OCI-LY7 (cell line): ENCODE measurements around the gene MOBP.

Experiments used
- EZH2phosphoT487 ChIP-seq: fragments of 200-600 bp; sonication (generic); IDR thresholded peaks from 2 replicates; pipeline ENCODE4 v1.6.1; 2018; ENCODE audit warnings: low read depth, borderline replicate concordance, mild to moderate bottlenecking, mixed run types, antibody characterized with exemption, low read length, moderate library complexity, mixed read lengths
- TF ChIP-seq, protein P1 (sequence below): fragments of 200-600 bp; sonication (generic); conservative IDR thresholded peaks from 2 replicates; pipeline ENCODE4 v1.5.1; 2014; ENCODE audit warnings: mild to moderate bottlenecking, antibody characterized with exemption, low read length, moderate library complexity, mixed read lengths

DNA sequence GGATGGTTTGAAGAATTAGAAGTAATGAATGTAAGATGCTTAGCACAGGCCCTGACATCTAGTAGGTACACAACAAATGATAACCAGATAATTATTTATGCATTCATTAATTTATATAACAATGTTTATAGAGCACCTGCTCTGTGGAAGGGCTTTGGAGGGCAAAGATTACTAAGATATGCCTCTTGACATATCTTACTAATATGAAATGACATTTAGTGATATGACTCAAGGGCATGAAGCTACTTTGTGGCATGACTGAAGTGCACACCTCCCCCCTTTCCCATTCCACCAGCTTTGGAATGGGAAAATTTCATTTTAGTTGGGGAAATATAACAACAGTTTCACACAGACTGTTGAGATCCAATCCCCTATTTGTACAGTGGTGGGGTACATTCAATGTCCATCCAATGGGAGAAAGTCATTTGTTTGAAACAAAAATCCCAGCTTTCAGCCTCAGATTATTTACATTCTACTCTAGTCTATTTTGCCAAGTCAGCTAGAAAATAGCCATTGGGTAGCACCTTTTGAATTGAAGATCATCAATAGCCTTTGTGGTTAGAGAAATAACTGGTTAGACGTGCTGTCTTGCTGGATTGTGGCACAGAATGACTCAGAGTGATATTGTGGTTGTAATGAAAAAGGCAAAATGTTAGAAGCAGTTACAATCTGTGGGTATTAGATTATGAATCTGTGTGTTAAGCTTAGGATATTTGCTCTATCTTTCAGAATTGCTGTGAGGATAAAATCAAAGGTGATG is 72.9 kb downstream of the MOBP start:
- TF ChIP-seq, protein P1, sequence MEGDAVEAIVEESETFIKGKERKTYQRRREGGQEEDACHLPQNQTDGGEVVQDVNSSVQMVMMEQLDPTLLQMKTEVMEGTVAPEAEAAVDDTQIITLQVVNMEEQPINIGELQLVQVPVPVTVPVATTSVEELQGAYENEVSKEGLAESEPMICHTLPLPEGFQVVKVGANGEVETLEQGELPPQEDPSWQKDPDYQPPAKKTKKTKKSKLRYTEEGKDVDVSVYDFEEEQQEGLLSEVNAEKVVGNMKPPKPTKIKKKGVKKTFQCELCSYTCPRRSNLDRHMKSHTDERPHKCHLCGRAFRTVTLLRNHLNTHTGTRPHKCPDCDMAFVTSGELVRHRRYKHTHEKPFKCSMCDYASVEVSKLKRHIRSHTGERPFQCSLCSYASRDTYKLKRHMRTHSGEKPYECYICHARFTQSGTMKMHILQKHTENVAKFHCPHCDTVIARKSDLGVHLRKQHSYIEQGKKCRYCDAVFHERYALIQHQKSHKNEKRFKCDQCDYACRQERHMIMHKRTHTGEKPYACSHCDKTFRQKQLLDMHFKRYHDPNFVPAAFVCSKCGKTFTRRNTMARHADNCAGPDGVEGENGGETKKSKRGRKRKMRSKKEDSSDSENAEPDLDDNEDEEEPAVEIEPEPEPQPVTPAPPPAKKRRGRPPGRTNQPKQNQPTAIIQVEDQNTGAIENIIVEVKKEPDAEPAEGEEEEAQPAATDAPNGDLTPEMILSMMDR, result no peak
- TF ChIP-seq EZH2phosphoT487, result no peak
